Measurements from ENCODE around the gene ITGB7. TPM values are rescaled to one million over a fixed set of nuclear protein-coding genes. Genes with fewer than 3 reads are reported as not detected.

Gene ITGB7
- polyA plus RNA-seq, 3 donors: 24.1 to 33.1 (median 28.4) TPM

DNA sequence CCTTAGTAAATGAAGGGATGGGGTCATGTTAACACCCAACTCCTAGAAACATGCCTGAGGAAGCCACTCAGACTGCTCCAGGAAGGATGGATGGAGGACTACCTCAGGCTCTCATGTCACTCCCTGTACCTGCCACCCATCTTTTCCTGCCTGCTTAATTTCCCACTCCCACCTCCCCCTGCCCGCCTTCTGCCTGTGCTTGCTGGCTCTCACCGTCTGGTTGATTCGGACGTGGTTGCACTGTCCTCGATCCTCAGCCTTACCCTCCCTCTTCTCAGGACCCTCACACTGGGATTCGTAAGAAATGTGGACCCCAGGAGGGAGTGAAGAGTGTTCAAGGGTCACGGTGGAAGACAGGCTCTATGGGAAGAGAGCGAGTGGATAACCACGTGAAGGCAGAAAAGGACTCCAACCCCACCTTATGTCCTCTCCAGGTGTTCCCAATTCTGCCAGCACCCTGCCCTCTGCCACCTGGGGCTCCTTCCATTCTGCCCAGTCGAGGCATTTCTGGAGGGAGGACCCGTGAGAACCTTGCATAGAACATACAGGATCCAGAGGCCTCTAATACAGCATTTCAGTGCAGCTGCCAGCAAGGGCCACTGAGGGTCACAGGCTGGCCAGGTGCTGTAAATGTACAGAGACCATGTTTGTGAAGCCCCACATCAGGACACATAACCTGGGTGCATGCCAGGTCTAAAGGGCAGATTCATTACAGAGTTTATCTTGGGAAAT lies 12.9 kb downstream of the ITGB7 start:
- H3K4me2 ChIP-seq (replicated peaks; ENCODE audit: extremely low read depth, low read length, poor library complexity, severe bottlenecking): no peak overlapping the region
- peaks cover 38 to 72% of the 10 kb centered on the region in 2 donors for H3K36me3 ChIP-seq (replicated peaks in 1 of 2; ENCODE audit: control insufficient read depth in 1 of 2, insufficient read depth in 2 of 2, low read length in 2 of 2)
- peaks cover 9 to 17% (median 15%) of the 10 kb centered on the region in 3 donors for H3K27me3 Mint-ChIP-seq (ENCODE audit: low read depth in 3 of 3)
- H3K9me3 Mint-ChIP-seq: peaks cover 0 to 2% (median 0%) of the 10 kb centered on the region in 7 donors
- no peaks in the 10 kb centered on the region for H3K9me3 ChIP-seq (replicated peaks in 1 of 2; ENCODE audit: control insufficient read depth in 1 of 2, insufficient read depth in 1 of 2, low read length in 2 of 2)
- H3K4me1 ChIP-seq (ENCODE audit: control insufficient read depth in 1 of 2, insufficient read depth in 2 of 2, low read length in 2 of 2): peaks cover 10% of the 10 kb centered on the region in 2 donors
- intact Hi-C loops (cut with micrococcal nuclease): no loop called here
- peak overlapping the region in 1 of 7 donors; percentile 76 for H3K27ac Mint-ChIP-seq
- no peak overlapping the region for H3K27ac ChIP-seq (ENCODE audit: low read depth in 1 of 2, low read length in 2 of 2)
- no peak overlapping the region for H3K4me3 Mint-ChIP-seq
- peaks cover 14% of the 10 kb centered on the region for H4K20me1 ChIP-seq (ENCODE audit: insufficient read depth, low read length)
- H3K4me3 ChIP-seq (replicated peaks in 1 of 3; ENCODE audit: low read depth in 2 of 3, low read length in 3 of 3): no peak overlapping the region
- peaks cover 65 to 74% of the 10 kb centered on the region in 2 donors for H3K36me3 Mint-ChIP-seq
- TF ChIP-seq, protein P1, sequence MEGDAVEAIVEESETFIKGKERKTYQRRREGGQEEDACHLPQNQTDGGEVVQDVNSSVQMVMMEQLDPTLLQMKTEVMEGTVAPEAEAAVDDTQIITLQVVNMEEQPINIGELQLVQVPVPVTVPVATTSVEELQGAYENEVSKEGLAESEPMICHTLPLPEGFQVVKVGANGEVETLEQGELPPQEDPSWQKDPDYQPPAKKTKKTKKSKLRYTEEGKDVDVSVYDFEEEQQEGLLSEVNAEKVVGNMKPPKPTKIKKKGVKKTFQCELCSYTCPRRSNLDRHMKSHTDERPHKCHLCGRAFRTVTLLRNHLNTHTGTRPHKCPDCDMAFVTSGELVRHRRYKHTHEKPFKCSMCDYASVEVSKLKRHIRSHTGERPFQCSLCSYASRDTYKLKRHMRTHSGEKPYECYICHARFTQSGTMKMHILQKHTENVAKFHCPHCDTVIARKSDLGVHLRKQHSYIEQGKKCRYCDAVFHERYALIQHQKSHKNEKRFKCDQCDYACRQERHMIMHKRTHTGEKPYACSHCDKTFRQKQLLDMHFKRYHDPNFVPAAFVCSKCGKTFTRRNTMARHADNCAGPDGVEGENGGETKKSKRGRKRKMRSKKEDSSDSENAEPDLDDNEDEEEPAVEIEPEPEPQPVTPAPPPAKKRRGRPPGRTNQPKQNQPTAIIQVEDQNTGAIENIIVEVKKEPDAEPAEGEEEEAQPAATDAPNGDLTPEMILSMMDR (IDR thresholded peaks at IDR 0.05): no peak
- peaks cover 18% of the 10 kb centered on the region for H3K4me1 Mint-ChIP-seq
- no peak for DNase-seq
- no peaks in the 10 kb centered on the region for H3K79me2 ChIP-seq (ENCODE audit: insufficient read depth, low read length)
- H3K27me3 ChIP-seq (ENCODE audit: control insufficient read depth in 2 of 2, insufficient read depth in 2 of 2, low read length in 2 of 2): no peaks in the 10 kb centered on the region
- no peak overlapping the region for H2AFZ ChIP-seq (ENCODE audit: insufficient read depth, low read depth, low read length, poor library complexity, severe bottlenecking)
- no peak overlapping the region for H3K9ac ChIP-seq (ENCODE audit: insufficient read depth, low read length, poor library complexity, severe bottlenecking)
- WGBS (ENCODE audit: insufficient coverage): 100% methylated on average over 5 of the region's 11 CpGs

DNA sequence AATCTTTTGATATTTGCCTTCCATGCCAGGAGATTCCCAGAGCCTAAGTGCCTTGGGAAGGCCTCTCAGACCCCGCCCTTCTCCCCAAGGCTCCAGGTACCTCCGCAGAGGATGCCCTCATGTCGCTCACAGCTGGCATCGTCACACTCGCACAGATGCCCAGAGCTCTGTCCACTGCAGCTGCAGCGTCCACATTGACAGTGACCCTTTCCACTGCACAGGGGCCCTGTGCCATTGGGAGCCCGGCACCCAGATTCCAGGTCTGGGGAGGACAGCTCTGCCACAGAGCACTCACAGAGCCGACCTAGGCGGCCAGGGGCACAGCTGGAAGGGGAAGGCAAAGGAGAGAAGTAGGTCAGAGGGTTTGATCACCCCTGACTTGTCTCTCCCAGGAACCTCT lies 14.0 kb downstream of the ITGB7 start:
- H3K27ac ChIP-seq (ENCODE audit: low read depth in 1 of 2, low read length in 2 of 2): no peak overlapping the region

More for the DNA sequence above, 14.0 kb downstream of the ITGB7 start:
- Histone ChIP-seq H3K79me2 (ENCODE audit: insufficient read depth, low read length) (no peaks in the 10 kb centered on the region), H2AFZ (ENCODE audit: insufficient read depth, low read depth, low read length, poor library complexity, severe bottlenecking) (no peak overlapping the region), H3K4me2 (replicated peaks; ENCODE audit: extremely low read depth, low read length, poor library complexity, severe bottlenecking) (no peak overlapping the region), H3K27me3 (ENCODE audit: control insufficient read depth in 2 of 2, insufficient read depth in 2 of 2, low read length in 2 of 2) (no peaks in the 10 kb centered on the region), H4K20me1 (ENCODE audit: insufficient read depth, low read length) (peaks cover 17% of the 10 kb centered on the region), H3K9me3 (replicated peaks in 1 of 2; ENCODE audit: control insufficient read depth in 1 of 2, insufficient read depth in 1 of 2, low read length in 2 of 2) (no peaks in the 10 kb centered on the region), H3K4me1 (ENCODE audit: control insufficient read depth in 1 of 2, insufficient read depth in 2 of 2, low read length in 2 of 2) (peaks cover 4 to 5% of the 10 kb centered on the region in 2 donors), H3K4me3 (replicated peaks in 1 of 3; ENCODE audit: low read depth in 2 of 3, low read length in 3 of 3) (no peak overlapping the region), H3K9ac (ENCODE audit: insufficient read depth, low read length, poor library complexity, severe bottlenecking) (no peak overlapping the region), H3K36me3 (replicated peaks in 1 of 2; ENCODE audit: control insufficient read depth in 1 of 2, insufficient read depth in 2 of 2, low read length in 2 of 2) (peaks cover 47 to 83% of the 10 kb centered on the region in 2 donors)
- Mint-ChIP-seq H3K4me3 (no peak overlapping the region), H3K4me1 (peaks cover 7% of the 10 kb centered on the region), H3K27me3 (ENCODE audit: low read depth in 3 of 3) (peaks cover 6 to 8% (median 8%) of the 10 kb centered on the region in 3 donors), H3K36me3 (peaks cover 67 to 76% of the 10 kb centered on the region in 2 donors), H3K27ac (peak overlapping the region in 2 of 7 donors; percentile 2 to 23), H3K9me3 (peaks cover 0 to 2% (median 0%) of the 10 kb centered on the region in 7 donors)
- TF ChIP-seq, protein P1 (IDR thresholded peaks at IDR 0.05): no peak
- no peak for DNase-seq
- WGBS (ENCODE audit: insufficient coverage): 98% methylated on average over 7 of the region's 9 CpGs
- intact Hi-C loops (cut with micrococcal nuclease): no loop called here

Data from CD14-positive monocyte (primary cell).